HG02642 (cell line): ENCODE data around the gene LGALS3.

Source experiments
- ATAC-seq: cut with Tn5 transposase; IDR thresholded peaks from one replicate; pipeline ENCODE4 v1.9.1; 2021; ENCODE audit warnings: mild to moderate bottlenecking; ENCODE audit not compliant: unreplicated experiment, poor library complexity

LGALS3 gene

GRCh38 chr14:55111122-55111708 is 17.8 kb upstream of the LGALS3 start:
- ATAC-seq: no peak

GRCh38 chr14:55114720-55115119 is 14.3 kb upstream of the LGALS3 start:
- ATAC-seq: no peak

- no peak for ATAC-seq
Measured at GRCh38 chr14:55115460-55115859, 13.6 kb upstream of the LGALS3 start.

GRCh38 chr14:55115861-55116245 is 13.2 kb upstream of the LGALS3 start:
- ATAC-seq: no peak

GRCh38 chr14:55116246-55117030 is 12.6 kb upstream of the LGALS3 start:
- ATAC-seq: no peak

GRCh38 chr14:55117803-55118441 is 11.1 kb upstream of the LGALS3 start:
- no peak for ATAC-seq

- ATAC-seq: no peak
Measured at GRCh38 chr14:55118761-55119160, 10.3 kb upstream of the LGALS3 start.

- no peak for ATAC-seq
Measured at GRCh38 chr14:55120571-55121495, 8.2 kb upstream of the LGALS3 start.

GRCh38 chr14:55121628-55122439 is 7.2 kb upstream of the LGALS3 start:
- ATAC-seq: no peak

GRCh38 chr14:55122440-55122986 is 6.5 kb upstream of the LGALS3 start:
- no peak for ATAC-seq

- ATAC-seq: no peak
Measured at GRCh38 chr14:55123101-55123500, 6.0 kb upstream of the LGALS3 start.

GRCh38 chr14:55123852-55124639 is 5.0 kb upstream of the LGALS3 start:
- no peak for ATAC-seq

- ATAC-seq: no peak
Measured at GRCh38 chr14:55124774-55125386, 4.2 kb upstream of the LGALS3 start.

- no peak for ATAC-seq
Measured at GRCh38 chr14:55125403-55125802, 3.6 kb upstream of the LGALS3 start.

- no peak for ATAC-seq
Measured at GRCh38 chr14:55126034-55126433, 3.0 kb upstream of the LGALS3 start.

GRCh38 chr14:55126932-55127459 is 2.1 kb upstream of the LGALS3 start:
- no peak for ATAC-seq

- ATAC-seq: no peak
Measured at GRCh38 chr14:55127460-55127951, 1.5 kb upstream of the LGALS3 start.
